DMS153 treated with DMSO at 0.1 percent for 48 hours (cell line): ENCODE measurements around the gene PCDHGB1.
"Not testable (repeated sequence)": the region's sequence is repeated elsewhere in the genome, so short reads cannot be mapped to it uniquely, and the experiment has no call there.

Source experiments
- DNase-seq: peaks from one replicate; lab custom pipeline; 2025; ENCODE audit not compliant: unreplicated experiment; lab: John Stamatoyannopoulos, UW

PCDHGB1 gene

GRCh38 chr5:141349917-141350619 lies at the start of gene PCDHGB1:
Gene PCDHGB1 (plus strand): TSS chr5:141350099. CDS start chr5:141350261, 162 bp downstream.
- peak; percentile 1 for DNase-seq

- DNase-seq: no peak
Observed at GRCh38 chr5:141303756-141304155, 46.1 kb upstream of the PCDHGB1 start, which contains the start of gene SLC25A2. Gene SLC25A2 (minus strand): TSS chr5:141304049. CDS start chr5:141303865, 184 bp downstream.

DNA sequence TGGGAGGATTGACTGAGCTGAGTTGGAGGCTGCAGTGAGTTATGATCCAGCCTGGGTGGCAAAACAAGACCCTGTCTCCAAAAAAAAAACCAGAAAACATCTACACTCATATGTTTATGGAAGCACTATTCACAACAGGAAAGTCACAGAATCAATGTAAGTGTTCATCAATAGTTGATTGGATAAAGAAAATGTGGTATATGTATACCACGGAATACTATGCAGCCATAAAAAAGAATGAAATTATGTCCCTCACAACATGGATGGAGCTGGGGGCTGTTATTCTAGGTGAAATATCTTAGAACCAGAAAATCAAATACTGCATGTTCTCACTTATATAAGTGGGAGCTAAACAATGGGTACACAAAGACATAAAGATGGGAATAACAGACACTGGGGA lies 43.3 kb upstream of the PCDHGB1 start:
- no peak for DNase-seq

DNA sequence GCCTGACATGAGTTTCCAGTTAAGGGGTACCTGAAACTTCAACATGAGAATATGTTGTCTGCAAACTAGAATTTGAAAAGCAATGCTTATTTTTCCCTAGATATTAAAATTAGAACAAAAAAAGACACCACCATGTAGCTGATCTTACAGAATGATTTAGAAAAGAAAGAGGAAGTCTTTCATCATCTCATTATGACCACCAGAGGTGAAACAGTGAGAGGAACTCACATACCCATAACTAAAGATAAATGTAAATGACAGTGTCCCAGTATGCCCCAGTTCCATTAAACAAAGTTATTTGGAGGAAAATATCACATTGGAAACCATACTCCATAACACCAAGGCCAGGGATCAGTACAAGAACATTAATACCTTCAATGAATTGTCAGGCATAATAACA lies 36.2 kb upstream of the PCDHGB1 start:
- DNase-seq: no peak

DNA sequence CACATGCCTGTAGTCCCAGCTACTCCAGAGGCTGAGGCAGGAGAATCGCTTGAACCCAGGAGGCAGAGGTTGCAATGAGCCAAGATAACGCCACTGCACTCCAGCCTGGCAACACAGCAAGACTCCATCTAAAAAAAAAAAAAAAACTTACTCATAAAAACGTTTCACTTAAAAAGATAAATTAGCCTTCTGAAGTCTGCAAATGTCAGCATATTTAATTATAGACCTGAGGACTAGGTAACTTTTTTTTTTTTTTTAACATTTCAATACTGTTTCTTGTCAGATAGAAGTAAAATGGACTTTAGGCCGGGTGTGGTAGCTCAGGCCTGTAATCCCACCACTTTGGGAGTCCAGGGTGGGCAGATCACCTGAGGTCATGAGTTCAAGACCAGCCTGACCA lies 32.9 kb upstream of the PCDHGB1 start:
- not testable (repeated sequence) for DNase-seq

DNA sequence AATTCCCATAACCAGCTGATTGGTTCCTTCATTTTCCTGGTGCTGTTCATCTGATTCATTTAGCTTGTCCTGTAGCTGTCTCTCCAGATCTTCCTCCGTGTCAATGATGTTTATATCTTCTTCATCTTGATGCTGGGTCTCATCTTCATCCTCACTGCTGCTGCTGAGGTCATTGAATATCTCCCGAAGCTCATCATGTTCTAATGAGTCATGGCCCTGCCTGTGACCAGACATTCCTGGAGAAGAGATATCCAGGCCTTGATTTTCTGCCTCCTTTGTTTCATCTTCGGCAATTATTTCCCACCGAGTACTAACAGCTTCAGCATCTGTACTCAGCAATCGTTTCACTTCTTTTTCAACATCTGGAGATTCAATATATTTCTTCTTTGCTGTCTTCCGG lies 30.7 kb upstream of the PCDHGB1 start:
- no peak for DNase-seq

DNA sequence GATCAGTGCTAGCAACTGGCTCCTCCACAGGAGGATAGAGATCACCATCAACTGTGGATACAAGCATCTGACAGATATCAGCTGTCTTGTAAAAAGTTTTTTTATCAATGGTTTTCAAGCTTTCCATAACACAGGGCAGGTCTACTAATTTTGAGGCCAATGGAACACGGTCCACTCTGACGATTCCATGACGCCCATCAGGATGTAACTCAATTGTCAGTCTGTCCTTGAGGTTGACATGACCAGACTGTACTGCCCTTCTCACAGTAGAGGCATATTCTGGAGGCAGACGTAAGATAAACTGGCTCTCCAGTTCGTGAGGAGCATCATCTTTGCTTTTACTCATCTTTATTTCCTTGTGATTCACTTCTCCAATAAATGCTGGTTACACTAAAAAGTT lies 30.2 kb upstream of the PCDHGB1 start:
- no peak for DNase-seq

DNA sequence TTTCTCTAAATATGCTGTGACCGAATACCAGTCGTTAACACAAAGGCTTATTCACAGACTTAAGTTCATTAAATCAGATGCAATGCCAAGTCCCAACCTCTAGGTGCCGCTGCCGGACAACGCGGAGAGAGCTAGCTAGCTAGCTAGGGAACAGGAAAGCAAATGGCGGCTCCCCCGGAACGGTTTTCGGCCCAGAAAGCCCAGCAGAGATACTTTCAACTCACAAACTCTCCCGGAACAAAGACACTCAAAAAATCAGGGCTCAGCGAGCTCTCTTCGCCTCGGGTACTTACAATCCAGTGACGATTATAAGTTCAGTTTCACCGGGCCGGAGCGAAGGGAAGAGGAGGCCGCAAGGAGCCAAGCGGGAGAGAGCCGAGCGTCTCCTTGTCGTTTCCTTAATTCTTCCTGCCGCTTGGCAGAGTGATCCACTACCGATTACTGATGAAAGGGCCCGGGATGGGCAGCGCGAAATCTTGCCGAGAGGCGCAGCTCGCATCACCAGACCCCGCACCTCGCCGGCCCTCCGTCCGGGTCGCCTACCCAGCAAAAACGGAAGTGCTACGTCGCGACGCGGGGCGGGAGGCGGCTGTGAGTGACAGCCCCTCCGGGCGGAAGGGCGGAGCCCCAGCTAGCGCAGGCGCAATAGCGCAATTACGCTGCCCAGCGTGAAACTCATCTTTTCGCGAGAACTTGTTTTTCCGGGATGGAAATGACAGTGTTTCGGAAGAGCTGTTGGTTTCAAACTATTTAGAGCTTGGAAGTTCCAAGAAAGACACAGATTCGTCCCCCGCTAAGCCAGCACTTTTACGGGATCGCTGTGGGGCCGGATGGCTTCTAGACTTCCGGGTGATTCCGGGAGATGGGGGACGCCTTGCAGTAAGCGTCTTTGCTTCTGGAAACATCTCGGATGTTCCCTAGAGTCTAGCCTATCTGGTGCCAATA lies 29.4 kb upstream of the PCDHGB1 start, which contains the start of gene TAF7:
Gene TAF7, minus strand, starts transcription at position 560 of the 945 bp plus-strand sequence. CDS start 740 bp downstream, outside the sequence.
- peak; percentile 29 for DNase-seq

- DNase-seq: no peak
Observed at GRCh38 chr5:141322261-141322660, 27.6 kb upstream of the PCDHGB1 start.

DNA sequence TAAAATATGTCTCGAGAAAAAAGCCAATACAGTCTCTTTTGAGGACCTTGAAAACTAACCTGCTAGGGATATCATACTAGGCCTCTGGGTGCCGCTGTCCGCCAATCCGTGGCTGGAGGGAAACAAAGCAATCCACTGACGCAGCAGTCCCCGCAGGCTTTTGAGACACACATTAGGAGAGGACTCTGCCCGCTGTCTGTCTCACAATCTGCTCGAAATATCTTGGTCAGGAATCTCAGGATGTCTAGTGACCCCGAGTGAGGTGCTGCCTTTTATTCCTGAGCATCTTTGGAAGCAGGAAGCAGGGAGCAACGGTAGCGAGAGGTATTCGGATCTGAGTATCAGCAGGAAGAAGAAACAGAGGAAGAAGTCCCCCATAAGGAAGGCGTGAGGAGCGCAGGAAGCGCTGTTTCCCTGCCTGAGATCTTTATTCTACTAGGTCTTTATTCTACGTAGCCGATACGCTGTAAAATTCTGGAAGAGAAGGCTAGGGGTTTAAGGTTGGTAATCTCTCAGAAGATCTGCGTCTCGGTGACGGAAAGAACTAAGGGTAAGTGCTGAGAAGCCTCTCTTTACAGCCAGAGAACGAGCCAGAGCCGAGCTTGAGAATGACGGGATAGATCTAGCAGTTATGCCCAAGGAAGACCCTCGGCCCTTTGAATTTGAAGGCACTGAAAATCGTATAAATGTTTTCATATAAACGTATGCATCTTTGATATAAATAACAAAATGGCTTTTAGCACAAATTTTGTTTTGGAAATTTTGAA lies 23.6 kb upstream of the PCDHGB1 start:
- DNase-seq: no peak

GRCh38 chr5:141328231-141328630 lies 21.7 kb upstream of the PCDHGB1 start:
- DNase-seq: no peak

DNA sequence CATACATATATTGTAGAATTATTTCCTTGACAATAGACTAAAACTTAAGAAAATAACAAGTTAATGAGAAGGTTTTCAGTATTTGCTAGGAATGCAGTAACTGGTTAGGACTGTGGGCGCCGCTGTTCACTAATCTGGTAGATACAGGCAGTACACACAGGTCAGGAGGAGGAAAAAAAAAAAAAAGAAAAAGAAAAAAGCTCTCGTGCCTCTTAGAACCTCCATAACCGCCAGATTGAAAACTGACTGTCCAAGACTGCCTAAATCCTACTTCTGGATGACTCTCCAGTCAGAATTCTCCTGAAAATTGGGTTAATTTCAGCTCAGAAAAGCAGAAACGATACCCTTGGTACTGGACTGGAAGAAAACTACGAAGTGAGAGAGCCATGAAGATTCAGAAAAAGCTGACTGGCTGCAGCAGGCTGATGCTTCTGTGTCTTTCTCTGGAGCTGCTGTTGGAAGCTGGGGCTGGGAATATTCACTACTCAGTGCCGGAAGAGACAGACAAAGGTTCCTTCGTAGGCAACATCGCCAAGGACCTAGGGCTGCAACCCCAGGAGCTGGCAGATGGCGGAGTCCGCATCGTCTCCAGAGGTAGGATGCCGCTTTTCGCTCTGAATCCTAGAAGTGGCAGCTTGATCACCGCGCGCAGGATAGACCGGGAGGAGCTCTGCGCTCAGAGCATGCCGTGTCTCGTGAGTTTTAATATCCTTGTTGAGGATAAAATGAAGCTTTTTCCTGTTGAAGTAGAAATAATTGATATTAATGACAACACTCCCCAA lies 19.4 kb upstream of the PCDHGB1 start, which contains the start of gene PCDHGA1:
Gene PCDHGA1, plus strand, starts transcription at position 216 of the 782 bp plus-strand sequence.
- no peak for DNase-seq

DNA sequence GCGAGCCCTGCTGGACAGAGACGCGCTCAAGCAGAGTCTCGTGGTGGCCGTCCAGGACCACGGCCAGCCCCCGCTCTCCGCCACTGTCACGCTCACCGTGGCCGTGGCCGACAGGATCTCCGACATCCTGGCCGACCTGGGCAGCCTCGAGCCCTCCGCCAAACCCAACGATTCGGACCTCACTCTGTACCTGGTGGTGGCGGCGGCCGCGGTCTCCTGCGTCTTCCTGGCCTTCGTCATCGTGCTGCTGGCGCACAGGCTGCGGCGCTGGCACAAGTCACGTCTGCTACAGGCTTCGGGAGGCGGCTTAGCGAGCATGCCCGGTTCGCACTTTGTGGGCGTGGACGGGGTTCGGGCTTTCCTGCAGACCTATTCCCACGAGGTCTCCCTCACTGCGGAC lies 17.3 kb upstream of the PCDHGB1 start:
- DNase-seq: not testable (repeated sequence)

GRCh38 chr5:141338538-141339306 lies 11.2 kb upstream of the PCDHGB1 start, which contains the start of gene PCDHGA2:
Gene PCDHGA2 (plus strand): TSS chr5:141338760.
- no peak for DNase-seq

GRCh38 chr5:141340781-141341354 lies 9.0 kb upstream of the PCDHGB1 start:
- not testable (repeated sequence) for DNase-seq

DNA sequence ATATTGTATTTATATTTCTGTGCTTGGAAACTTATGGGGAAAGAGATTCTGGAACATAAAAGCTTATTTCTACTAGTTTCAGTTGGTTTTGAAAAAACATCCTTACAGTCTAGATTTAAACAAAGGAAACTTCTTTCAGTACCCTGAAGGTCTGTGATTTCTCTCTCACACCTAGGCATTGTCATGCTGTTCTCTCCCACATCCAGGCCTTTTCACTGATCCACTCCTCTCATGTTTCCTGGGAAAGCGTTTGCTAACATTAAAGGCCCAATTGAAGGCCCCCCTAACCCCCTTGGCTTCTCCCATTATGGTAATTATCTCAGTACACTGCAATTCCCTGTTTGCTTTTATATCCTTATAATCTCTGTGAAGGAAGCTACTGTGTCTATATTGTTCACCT lies 7.1 kb upstream of the PCDHGB1 start:
- no peak for DNase-seq

GRCh38 chr5:141343242-141343952 lies 6.5 kb upstream of the PCDHGB1 start, which contains the start of gene PCDHGA3:
Gene PCDHGA3 (plus strand): TSS chr5:141343829. CDS start chr5:141344034, 205 bp downstream.
- no peak for DNase-seq

DNA sequence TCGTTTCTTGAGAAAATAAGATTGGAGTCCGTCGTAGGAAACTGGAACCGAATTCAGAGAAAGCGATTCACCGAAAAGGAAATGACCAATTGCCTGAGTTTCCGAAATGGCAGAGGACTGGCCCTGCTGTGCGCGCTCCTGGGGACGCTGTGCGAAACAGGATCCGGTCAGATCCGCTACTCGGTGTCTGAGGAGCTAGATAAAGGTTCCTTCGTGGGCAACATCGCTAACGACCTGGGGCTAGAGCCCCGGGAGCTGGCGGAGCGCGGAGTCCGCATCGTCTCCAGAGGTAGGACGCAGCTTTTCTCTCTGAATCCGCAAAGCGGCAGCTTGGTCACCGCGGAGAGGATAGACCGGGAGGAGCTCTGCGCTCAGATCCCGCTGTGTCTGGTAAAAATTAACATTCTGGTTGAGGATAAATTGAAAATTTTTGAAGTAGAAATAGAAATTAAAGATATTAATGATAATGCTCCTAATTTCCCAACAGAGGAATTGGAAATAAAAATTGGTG lies 5.9 kb upstream of the PCDHGB1 start:
- DNase-seq: no peak
